GM18498 (cell line): ENCODE measurements around the gene MAP1B.
"Not testable (repeated sequence)": the region's sequence is repeated elsewhere in the genome, so short reads cannot be mapped to it uniquely, and the experiment has no call there.

ENCODE experiments used
- ATAC-seq: cut with Tn5 transposase; IDR thresholded peaks from one replicate; pipeline ENCODE4 v1.9.1; 2021; ENCODE audit warnings: mild to moderate bottlenecking, moderate library complexity; ENCODE audit not compliant: unreplicated experiment

MAP1B gene

GRCh38 chr5:72107131-72107900 lies at the start of gene MAP1B:
Gene MAP1B (plus strand): TSS chr5:72107475. CDS start chr5:72107532, 57 bp downstream.
- no peak for ATAC-seq

- ATAC-seq = no peak
Measured at GRCh38 chr5:72057816-72058215, 49.5 kb upstream of the MAP1B start.

GRCh38 chr5:72063219-72063819 lies 44.0 kb upstream of the MAP1B start:
- no peak for ATAC-seq

GRCh38 chr5:72064801-72065570 lies 42.3 kb upstream of the MAP1B start:
- no peak for ATAC-seq

- no peak for ATAC-seq
Measured at GRCh38 chr5:72065751-72066255, 41.5 kb upstream of the MAP1B start.

- ATAC-seq = no peak
Measured at GRCh38 chr5:72066705-72067107, 40.6 kb upstream of the MAP1B start.

GRCh38 chr5:72067682-72068470 lies 39.4 kb upstream of the MAP1B start:
- no peak for ATAC-seq

GRCh38 chr5:72070529-72070928 lies 36.7 kb upstream of the MAP1B start:
- no peak for ATAC-seq

GRCh38 chr5:72071906-72072305 lies 35.4 kb upstream of the MAP1B start:
- ATAC-seq = no peak

GRCh38 chr5:72074251-72074650 lies 33.0 kb upstream of the MAP1B start:
- no peak for ATAC-seq

- no peak for ATAC-seq
Measured at GRCh38 chr5:72075461-72075860, 31.8 kb upstream of the MAP1B start.

GRCh38 chr5:72076621-72077300 lies 30.5 kb upstream of the MAP1B start:
- no peak for ATAC-seq

- ATAC-seq = no peak
Measured at GRCh38 chr5:72077390-72077789, 29.9 kb upstream of the MAP1B start.

- no peak for ATAC-seq
Measured at GRCh38 chr5:72079288-72079687, 28.0 kb upstream of the MAP1B start.

GRCh38 chr5:72082048-72082447 lies 25.2 kb upstream of the MAP1B start:
- ATAC-seq = no peak

GRCh38 chr5:72084876-72085275 lies 22.4 kb upstream of the MAP1B start:
- no peak for ATAC-seq

- ATAC-seq = no peak
Measured at GRCh38 chr5:72085319-72085718, 22.0 kb upstream of the MAP1B start.

GRCh38 chr5:72089713-72090112 lies 17.6 kb upstream of the MAP1B start:
- not testable (repeated sequence) for ATAC-seq

- ATAC-seq = no peak
Measured at GRCh38 chr5:72092074-72092473, 15.2 kb upstream of the MAP1B start.

GRCh38 chr5:72093217-72093616 lies 14.1 kb upstream of the MAP1B start:
- ATAC-seq = no peak
